ENCODE results near the gene TMEM273. TPM values are rescaled to one million over a fixed set of nuclear protein-coding genes. Genes with fewer than 3 reads are reported as not detected.
A peak's percentile ranks its signal among the peaks of the same experiment; 100 is the strongest.

TMEM273 gene
- polyA plus RNA-seq, 2 donors, result 3.8 to 4.7 TPM

DNA sequence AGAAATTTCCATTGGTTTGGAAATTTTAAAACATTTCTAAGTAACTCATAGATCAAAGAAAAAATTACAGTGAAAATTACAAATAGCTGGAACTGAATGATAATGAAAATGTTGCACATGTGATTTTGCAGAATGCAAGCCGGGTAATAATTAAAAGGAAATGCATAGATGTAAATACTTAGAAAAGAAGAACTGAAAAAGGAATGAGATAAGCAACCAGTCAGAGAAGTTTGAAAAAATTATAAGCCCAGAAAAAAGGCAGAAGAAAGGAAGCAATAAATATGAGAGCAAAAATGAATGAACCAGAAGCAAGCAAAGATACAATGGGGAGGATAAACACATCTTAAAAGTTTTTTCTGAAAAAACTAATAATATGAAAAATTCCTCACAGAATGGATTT, 3.2 kb upstream of the TMEM273 start:
- Histone ChIP-seq H3K4me1 (ENCODE audit: control insufficient read depth in 2 of 2, insufficient read depth in 2 of 2, low read length in 1 of 2) (peaks cover 0 to 5% of the 10 kb centered on the region in 2 donors), H3K4me3 (ENCODE audit: low read depth in 1 of 2, low read length in 2 of 2) (no peak overlapping the region), H3K27me3 (ENCODE audit: control insufficient read depth in 1 of 2, insufficient read depth in 2 of 2, low read length in 2 of 2) (no peaks in the 10 kb centered on the region), H3K36me3 (ENCODE audit: control insufficient read depth in 2 of 2, insufficient read depth in 2 of 2, low read length in 1 of 2) (no peaks in the 10 kb centered on the region), H3K27ac (ENCODE audit: low read depth in 2 of 2, low read length in 1 of 2) (no peak overlapping the region), H3K9me3 (ENCODE audit: control insufficient read depth in 2 of 2, insufficient read depth in 1 of 2, low read depth in 1 of 2, low read length in 1 of 2) (no peaks in the 10 kb centered on the region)
- WGBS, 2 donors, result 80 to 84% methylated on average over 1 of the region's 1 CpG

DNA sequence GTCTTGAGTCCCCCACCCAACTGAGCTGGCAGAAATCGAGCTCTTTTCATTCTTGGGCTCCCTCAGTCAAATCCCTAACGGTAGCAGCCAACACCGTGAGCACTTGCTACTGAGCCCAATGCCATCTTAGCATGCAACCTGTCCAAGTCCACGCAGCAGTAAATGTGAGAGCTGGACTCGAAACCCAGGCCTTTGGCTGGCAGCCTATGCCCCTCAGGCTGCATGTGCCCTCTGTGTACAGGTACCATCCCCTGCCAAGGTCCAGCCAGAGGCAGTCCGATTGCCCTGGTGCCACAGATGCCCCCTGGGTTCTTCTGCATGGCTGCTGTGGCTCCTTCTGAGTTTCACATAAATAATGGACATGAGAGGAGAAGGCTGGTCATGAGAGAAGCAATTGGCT, 1.2 kb upstream of the TMEM273 start:
- WGBS, 2 donors, result 84 to 86% methylated on average over 6 of the region's 6 CpGs
- Histone ChIP-seq H3K4me1 (ENCODE audit: control insufficient read depth in 2 of 2, insufficient read depth in 2 of 2, low read length in 1 of 2) (peaks cover 0 to 5% of the 10 kb centered on the region in 2 donors), H3K27me3 (ENCODE audit: control insufficient read depth in 1 of 2, insufficient read depth in 2 of 2, low read length in 2 of 2) (no peaks in the 10 kb centered on the region), H3K9me3 (ENCODE audit: control insufficient read depth in 2 of 2, insufficient read depth in 1 of 2, low read depth in 1 of 2, low read length in 1 of 2) (no peaks in the 10 kb centered on the region), H3K4me3 (ENCODE audit: low read depth in 1 of 2, low read length in 2 of 2) (no peak overlapping the region), H3K36me3 (ENCODE audit: control insufficient read depth in 2 of 2, insufficient read depth in 2 of 2, low read length in 1 of 2) (no peaks in the 10 kb centered on the region), H3K27ac (ENCODE audit: low read depth in 2 of 2, low read length in 1 of 2) (peak overlapping the region; percentile 9 to 42)

DNA sequence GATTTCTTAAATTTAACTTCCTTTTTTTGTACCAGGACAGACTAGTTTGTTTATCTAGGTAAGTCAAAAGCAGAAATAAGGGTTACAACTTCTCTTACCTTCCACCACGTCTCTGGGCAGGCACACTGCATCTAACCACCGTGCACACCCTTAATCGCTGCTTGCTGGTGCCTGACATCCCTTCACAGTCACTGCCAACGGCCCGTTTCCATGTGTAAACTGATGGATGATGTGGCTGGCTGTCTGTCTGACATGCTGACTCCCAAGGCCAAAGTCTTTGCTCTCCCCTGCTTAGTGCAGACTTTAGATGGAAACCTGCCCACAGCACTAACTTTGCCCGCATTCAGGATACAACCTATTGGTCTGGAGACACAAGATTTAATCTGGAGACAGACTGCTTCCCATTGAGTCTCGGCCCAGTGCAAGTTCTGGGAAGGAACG, 1.1 kb downstream of the TMEM273 start:
- peak overlapping the region in 1 of 2 donors; percentile 40 for H3K27ac ChIP-seq (ENCODE audit: low read depth in 2 of 2, low read length in 1 of 2)

GRCh38 chr10:49186613-49187012, 1.6 kb downstream of the TMEM273 start:
- no peaks in the 10 kb centered on the region for H3K27me3 ChIP-seq (ENCODE audit: control insufficient read depth in 1 of 2, insufficient read depth in 2 of 2, low read length in 2 of 2)
- no peak overlapping the region for H3K27ac ChIP-seq (ENCODE audit: low read depth in 2 of 2, low read length in 1 of 2)
- no peak overlapping the region for H3K4me3 ChIP-seq (ENCODE audit: low read depth in 1 of 2, low read length in 2 of 2)
- no peaks in the 10 kb centered on the region for H3K9me3 ChIP-seq (ENCODE audit: control insufficient read depth in 2 of 2, insufficient read depth in 1 of 2, low read depth in 1 of 2, low read length in 1 of 2)
- WGBS, 2 donors, result 72 to 77% methylated on average over 4 of the region's 4 CpGs
- H3K4me1 ChIP-seq (ENCODE audit: control insufficient read depth in 2 of 2, insufficient read depth in 2 of 2, low read length in 1 of 2), result peaks cover 0 to 5% of the 10 kb centered on the region in 2 donors
- H3K36me3 ChIP-seq (ENCODE audit: control insufficient read depth in 2 of 2, insufficient read depth in 2 of 2, low read length in 1 of 2), result no peaks in the 10 kb centered on the region

More for the DNA sequence above, 1.1 kb downstream of the TMEM273 start:
- Histone ChIP-seq H3K9me3 (ENCODE audit: control insufficient read depth in 2 of 2, insufficient read depth in 1 of 2, low read depth in 1 of 2, low read length in 1 of 2) (no peaks in the 10 kb centered on the region), H3K36me3 (ENCODE audit: control insufficient read depth in 2 of 2, insufficient read depth in 2 of 2, low read length in 1 of 2) (no peaks in the 10 kb centered on the region), H3K27me3 (ENCODE audit: control insufficient read depth in 1 of 2, insufficient read depth in 2 of 2, low read length in 2 of 2) (no peaks in the 10 kb centered on the region), H3K4me3 (ENCODE audit: low read depth in 1 of 2, low read length in 2 of 2) (peak overlapping the region in 1 of 2 donors; percentile 5), H3K4me1 (ENCODE audit: control insufficient read depth in 2 of 2, insufficient read depth in 2 of 2, low read length in 1 of 2) (peaks cover 0 to 5% of the 10 kb centered on the region in 2 donors)
- WGBS, 2 donors, result 46 to 52% methylated on average over 8 of the region's 8 CpGs

GRCh38 chr10:49185213-49185612, 3.0 kb downstream of the TMEM273 start:
- 81 to 82% methylated on average over 3 of the region's 3 CpGs for WGBS, 2 donors
- H3K27ac ChIP-seq (ENCODE audit: low read depth in 2 of 2, low read length in 1 of 2), result no peak overlapping the region
- no peaks in the 10 kb centered on the region for H3K36me3 ChIP-seq (ENCODE audit: control insufficient read depth in 2 of 2, insufficient read depth in 2 of 2, low read length in 1 of 2)
- no peak overlapping the region for H3K4me3 ChIP-seq (ENCODE audit: low read depth in 1 of 2, low read length in 2 of 2)
- H3K4me1 ChIP-seq (ENCODE audit: control insufficient read depth in 2 of 2, insufficient read depth in 2 of 2, low read length in 1 of 2), result peaks cover 0 to 3% of the 10 kb centered on the region in 2 donors
- no peaks in the 10 kb centered on the region for H3K9me3 ChIP-seq (ENCODE audit: control insufficient read depth in 2 of 2, insufficient read depth in 1 of 2, low read depth in 1 of 2, low read length in 1 of 2)
- no peaks in the 10 kb centered on the region for H3K27me3 ChIP-seq (ENCODE audit: control insufficient read depth in 1 of 2, insufficient read depth in 2 of 2, low read length in 2 of 2)

- H3K27ac ChIP-seq (ENCODE audit: low read depth in 2 of 2, low read length in 1 of 2), result no peak overlapping the region
- H3K27me3 ChIP-seq (ENCODE audit: control insufficient read depth in 1 of 2, insufficient read depth in 2 of 2, low read length in 2 of 2), result no peaks in the 10 kb centered on the region
- H3K4me1 ChIP-seq (ENCODE audit: control insufficient read depth in 2 of 2, insufficient read depth in 2 of 2, low read length in 1 of 2), result peaks cover 0 to 3% of the 10 kb centered on the region in 2 donors
- no peaks in the 10 kb centered on the region for H3K36me3 ChIP-seq (ENCODE audit: control insufficient read depth in 2 of 2, insufficient read depth in 2 of 2, low read length in 1 of 2)
- no peaks in the 10 kb centered on the region for H3K9me3 ChIP-seq (ENCODE audit: control insufficient read depth in 2 of 2, insufficient read depth in 1 of 2, low read depth in 1 of 2, low read length in 1 of 2)
- no peak overlapping the region for H3K4me3 ChIP-seq (ENCODE audit: low read depth in 1 of 2, low read length in 2 of 2)
- WGBS, 2 donors, result 63 to 68% methylated on average over 6 of the region's 6 CpGs
These were observed 3.5 kb downstream of the TMEM273 start for GRCh38 chr10:49184642-49185111.

DNA sequence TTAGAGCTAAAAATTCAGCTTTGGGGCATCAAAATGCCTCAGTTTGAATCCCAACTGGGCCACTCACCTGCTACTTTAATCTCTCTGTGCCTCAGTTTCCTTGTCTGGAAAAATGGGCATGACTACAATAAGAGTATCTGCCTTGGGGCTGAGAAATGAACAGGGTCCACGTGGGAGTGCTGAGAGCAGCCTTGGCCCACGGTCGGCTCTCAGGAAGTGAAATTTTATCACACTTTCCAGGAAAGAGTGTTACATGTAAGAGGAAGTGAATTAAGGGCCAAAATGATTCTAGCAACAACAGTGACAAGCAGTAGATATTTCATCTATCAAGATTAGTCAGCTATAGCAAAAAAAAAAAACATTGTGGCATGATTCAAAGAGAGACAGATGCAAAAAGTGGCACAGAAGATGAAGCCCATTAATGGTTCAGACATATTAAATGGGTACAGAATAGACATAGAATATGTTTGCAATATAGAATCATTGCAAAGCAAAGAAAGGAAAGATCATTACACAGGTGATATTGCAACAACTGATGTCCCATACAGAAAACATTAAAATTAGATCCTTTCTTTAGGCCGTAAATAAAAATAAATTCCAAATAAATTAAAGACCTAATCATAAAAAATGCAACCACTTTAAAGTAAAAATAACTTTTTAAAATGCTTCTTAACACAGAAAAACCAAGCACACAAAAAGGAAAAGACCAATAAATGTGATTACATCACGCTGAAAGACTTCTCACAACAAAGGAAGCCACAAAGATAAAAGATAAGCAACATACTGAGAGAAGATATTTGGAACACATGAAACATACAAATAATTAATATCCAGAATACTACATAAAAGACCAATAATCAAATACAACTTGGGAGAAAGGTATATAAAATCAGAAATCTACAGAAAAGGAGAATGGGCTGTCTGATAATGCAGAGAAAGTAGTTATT, 4.3 kb downstream of the TMEM273 start:
- Histone ChIP-seq H3K9me3 (ENCODE audit: control insufficient read depth in 2 of 2, insufficient read depth in 1 of 2, low read depth in 1 of 2, low read length in 1 of 2) (no peaks in the 10 kb centered on the region), H3K27ac (ENCODE audit: low read depth in 2 of 2, low read length in 1 of 2) (no peak overlapping the region), H3K4me1 (ENCODE audit: control insufficient read depth in 2 of 2, insufficient read depth in 2 of 2, low read length in 1 of 2) (peaks cover 0 to 3% of the 10 kb centered on the region in 2 donors), H3K36me3 (ENCODE audit: control insufficient read depth in 2 of 2, insufficient read depth in 2 of 2, low read length in 1 of 2) (no peaks in the 10 kb centered on the region), H3K27me3 (ENCODE audit: control insufficient read depth in 1 of 2, insufficient read depth in 2 of 2, low read length in 2 of 2) (no peaks in the 10 kb centered on the region), H3K4me3 (ENCODE audit: low read depth in 1 of 2, low read length in 2 of 2) (no peak overlapping the region)
- 63 to 66% methylated on average over 5 of the region's 5 CpGs for WGBS, 2 donors

- no peaks in the 10 kb centered on the region for H3K36me3 ChIP-seq (ENCODE audit: control insufficient read depth in 2 of 2, insufficient read depth in 2 of 2, low read length in 1 of 2)
- no peak overlapping the region for H3K27ac ChIP-seq (ENCODE audit: low read depth in 2 of 2, low read length in 1 of 2)
- no peaks in the 10 kb centered on the region for H3K9me3 ChIP-seq (ENCODE audit: control insufficient read depth in 2 of 2, insufficient read depth in 1 of 2, low read depth in 1 of 2, low read length in 1 of 2)
- no peak overlapping the region for H3K4me3 ChIP-seq (ENCODE audit: low read depth in 1 of 2, low read length in 2 of 2)
- no peaks in the 10 kb centered on the region for H3K27me3 ChIP-seq (ENCODE audit: control insufficient read depth in 1 of 2, insufficient read depth in 2 of 2, low read length in 2 of 2)
- peaks cover 0 to 3% of the 10 kb centered on the region in 2 donors for H3K4me1 ChIP-seq (ENCODE audit: control insufficient read depth in 2 of 2, insufficient read depth in 2 of 2, low read length in 1 of 2)
- WGBS, 2 donors, result 74 to 88% methylated on average over 4 of the region's 4 CpGs
These were observed 5.4 kb downstream of the TMEM273 start for GRCh38 chr10:49182776-49183175.

GRCh38 chr10:49180444-49180860, 7.7 kb downstream of the TMEM273 start:
- 38 to 39% methylated on average over 3 of the region's 3 CpGs for WGBS, 2 donors
- Histone ChIP-seq H3K4me1 (ENCODE audit: control insufficient read depth in 2 of 2, insufficient read depth in 2 of 2, low read length in 1 of 2) (no peaks in the 10 kb centered on the region), H3K9me3 (ENCODE audit: control insufficient read depth in 2 of 2, insufficient read depth in 1 of 2, low read depth in 1 of 2, low read length in 1 of 2) (no peaks in the 10 kb centered on the region), H3K27ac (ENCODE audit: low read depth in 2 of 2, low read length in 1 of 2) (no peak overlapping the region), H3K27me3 (ENCODE audit: control insufficient read depth in 1 of 2, insufficient read depth in 2 of 2, low read length in 2 of 2) (no peaks in the 10 kb centered on the region), H3K36me3 (ENCODE audit: control insufficient read depth in 2 of 2, insufficient read depth in 2 of 2, low read length in 1 of 2) (no peaks in the 10 kb centered on the region), H3K4me3 (ENCODE audit: low read depth in 1 of 2, low read length in 2 of 2) (no peak overlapping the region)
